ENCODE measurements around the gene OR4E2. TPM values are rescaled to one million over a fixed set of nuclear protein-coding genes. Genes with fewer than 3 reads are reported as not detected.

The OR4E2 gene
- polyA plus RNA-seq, 4 donors = not detected

GRCh38 chr14:21642683-21643082 is 11.0 kb upstream of the OR4E2 start:
- Histone ChIP-seq H3K4me1 (ENCODE audit: control insufficient read depth in 3 of 3, insufficient read depth in 2 of 3, low read depth in 1 of 3, low read length in 2 of 3) (no peaks in the 10 kb centered on the region), H3K27me3 (ENCODE audit: control insufficient read depth in 3 of 3, insufficient read depth in 3 of 3, low read length in 3 of 3) (peaks cover 0 to 2% (median 0%) of the 10 kb centered on the region in 3 donors), H3K36me3 (ENCODE audit: control insufficient read depth in 3 of 3, insufficient read depth in 2 of 3, low read depth in 1 of 3, low read length in 3 of 3) (no peaks in the 10 kb centered on the region), H3K9me3 (ENCODE audit: control insufficient read depth in 2 of 2, insufficient read depth in 1 of 2, low read depth in 1 of 2, low read length in 1 of 2) (no peaks in the 10 kb centered on the region), H3K27ac (ENCODE audit: low read depth in 1 of 3, low read length in 2 of 3) (no peak overlapping the region), H3K4me3 (ENCODE audit: low read depth in 1 of 3, low read length in 3 of 3) (no peak overlapping the region)
- FAIRE-seq (no peak), DNase-seq (no peak)
- WGBS, 3 donors = 47 to 61% (median 50%) methylated on average over 3 of the region's 3 CpGs

- WGBS, 3 donors = 52 to 59% (median 55%) methylated on average over 5 of the region's 5 CpGs
- DNase-seq = no peak
- no peak overlapping the region for H3K4me3 ChIP-seq (ENCODE audit: low read depth in 1 of 3, low read length in 3 of 3)
- no peak overlapping the region for H3K27ac ChIP-seq (ENCODE audit: low read depth in 1 of 3, low read length in 2 of 3)
- no peaks in the 10 kb centered on the region for H3K9me3 ChIP-seq (ENCODE audit: control insufficient read depth in 2 of 2, insufficient read depth in 1 of 2, low read depth in 1 of 2, low read length in 1 of 2)
- H3K36me3 ChIP-seq (ENCODE audit: control insufficient read depth in 3 of 3, insufficient read depth in 2 of 3, low read depth in 1 of 3, low read length in 3 of 3) = no peaks in the 10 kb centered on the region
- no peaks in the 10 kb centered on the region for H3K4me1 ChIP-seq (ENCODE audit: control insufficient read depth in 3 of 3, insufficient read depth in 2 of 3, low read depth in 1 of 3, low read length in 2 of 3)
- peaks cover 0 to 2% (median 0%) of the 10 kb centered on the region in 3 donors for H3K27me3 ChIP-seq (ENCODE audit: control insufficient read depth in 3 of 3, insufficient read depth in 3 of 3, low read length in 3 of 3)
- FAIRE-seq = no peak
Measured at GRCh38 chr14:21643407-21643806, 10.2 kb upstream of the OR4E2 start.

- H3K27me3 ChIP-seq (ENCODE audit: control insufficient read depth in 3 of 3, insufficient read depth in 3 of 3, low read length in 3 of 3) = peaks cover 0 to 2% (median 0%) of the 10 kb centered on the region in 3 donors
Measured at GRCh38 chr14:21647380-21647779, 6.3 kb upstream of the OR4E2 start.

GRCh38 chr14:21652209-21652808 is 1.3 kb upstream of the OR4E2 start:
- Histone ChIP-seq H3K4me1 (ENCODE audit: control insufficient read depth in 3 of 3, insufficient read depth in 2 of 3, low read depth in 1 of 3, low read length in 2 of 3) (no peaks in the 10 kb centered on the region), H3K4me3 (ENCODE audit: low read depth in 1 of 3, low read length in 3 of 3) (no peak overlapping the region), H3K27ac (ENCODE audit: low read depth in 1 of 3, low read length in 2 of 3) (no peak overlapping the region), H3K27me3 (ENCODE audit: control insufficient read depth in 3 of 3, insufficient read depth in 3 of 3, low read length in 3 of 3) (no peaks in the 10 kb centered on the region), H3K36me3 (ENCODE audit: control insufficient read depth in 3 of 3, insufficient read depth in 2 of 3, low read depth in 1 of 3, low read length in 3 of 3) (no peaks in the 10 kb centered on the region), H3K9me3 (ENCODE audit: control insufficient read depth in 2 of 2, insufficient read depth in 1 of 2, low read depth in 1 of 2, low read length in 1 of 2) (no peaks in the 10 kb centered on the region)
- FAIRE-seq = no peak
- WGBS, 3 donors = 19 to 49% (median 35%) methylated on average over 1 of the region's 1 CpG
- DNase-seq = peak in 1 of 2 donors; percentile 3

More at GRCh38 chr14:21647380-21647779, 6.3 kb upstream of the OR4E2 start:
- DNase-seq (no peak), FAIRE-seq (no peak)
- Histone ChIP-seq H3K36me3 (ENCODE audit: control insufficient read depth in 3 of 3, insufficient read depth in 2 of 3, low read depth in 1 of 3, low read length in 3 of 3) (no peaks in the 10 kb centered on the region), H3K9me3 (ENCODE audit: control insufficient read depth in 2 of 2, insufficient read depth in 1 of 2, low read depth in 1 of 2, low read length in 1 of 2) (no peaks in the 10 kb centered on the region), H3K4me1 (ENCODE audit: control insufficient read depth in 3 of 3, insufficient read depth in 2 of 3, low read depth in 1 of 3, low read length in 2 of 3) (no peaks in the 10 kb centered on the region), H3K4me3 (ENCODE audit: low read depth in 1 of 3, low read length in 3 of 3) (no peak overlapping the region), H3K27ac (ENCODE audit: low read depth in 1 of 3, low read length in 2 of 3) (no peak overlapping the region)

- no peak overlapping the region for H3K4me3 ChIP-seq (ENCODE audit: low read depth in 1 of 3, low read length in 3 of 3)
- no peaks in the 10 kb centered on the region for H3K36me3 ChIP-seq (ENCODE audit: control insufficient read depth in 3 of 3, insufficient read depth in 2 of 3, low read depth in 1 of 3, low read length in 3 of 3)
- WGBS, 3 donors = 91 to 94% (median 93%) methylated on average over 5 of the region's 5 CpGs
- no peak overlapping the region for H3K27ac ChIP-seq (ENCODE audit: low read depth in 1 of 3, low read length in 2 of 3)
- H3K4me1 ChIP-seq (ENCODE audit: control insufficient read depth in 3 of 3, insufficient read depth in 2 of 3, low read depth in 1 of 3, low read length in 2 of 3) = no peaks in the 10 kb centered on the region
- FAIRE-seq = no peak
- no peak for DNase-seq
- no peaks in the 10 kb centered on the region for H3K9me3 ChIP-seq (ENCODE audit: control insufficient read depth in 2 of 2, insufficient read depth in 1 of 2, low read depth in 1 of 2, low read length in 1 of 2)
- no peaks in the 10 kb centered on the region for H3K27me3 ChIP-seq (ENCODE audit: control insufficient read depth in 3 of 3, insufficient read depth in 3 of 3, low read length in 3 of 3)
Measured at GRCh38 chr14:21654215-21654614, 580 bp downstream of the OR4E2 start.

GRCh38 chr14:21656980-21657379 is 3.3 kb downstream of the OR4E2 start:
- DNase-seq (no peak), FAIRE-seq (no peak)
- no peaks in the 10 kb centered on the region for H3K4me1 ChIP-seq (ENCODE audit: control insufficient read depth in 3 of 3, insufficient read depth in 2 of 3, low read depth in 1 of 3, low read length in 2 of 3)
- no peaks in the 10 kb centered on the region for H3K9me3 ChIP-seq (ENCODE audit: control insufficient read depth in 2 of 2, insufficient read depth in 1 of 2, low read depth in 1 of 2, low read length in 1 of 2)
- no peak overlapping the region for H3K27ac ChIP-seq (ENCODE audit: low read depth in 1 of 3, low read length in 2 of 3)
- no peaks in the 10 kb centered on the region for H3K27me3 ChIP-seq (ENCODE audit: control insufficient read depth in 3 of 3, insufficient read depth in 3 of 3, low read length in 3 of 3)
- no peaks in the 10 kb centered on the region for H3K36me3 ChIP-seq (ENCODE audit: control insufficient read depth in 3 of 3, insufficient read depth in 2 of 3, low read depth in 1 of 3, low read length in 3 of 3)
- no peak overlapping the region for H3K4me3 ChIP-seq (ENCODE audit: low read depth in 1 of 3, low read length in 3 of 3)
- WGBS, 3 donors = 35 to 71% (median 38%) methylated on average over 1 of the region's 1 CpG

- no peak overlapping the region for H3K4me3 ChIP-seq (ENCODE audit: low read depth in 1 of 3, low read length in 3 of 3)
- no peaks in the 10 kb centered on the region for H3K4me1 ChIP-seq (ENCODE audit: control insufficient read depth in 3 of 3, insufficient read depth in 2 of 3, low read depth in 1 of 3, low read length in 2 of 3)
- WGBS, 3 donors = 57 to 70% (median 68%) methylated on average over 3 of the region's 3 CpGs
- FAIRE-seq (no peak), DNase-seq (no peak)
- no peaks in the 10 kb centered on the region for H3K9me3 ChIP-seq (ENCODE audit: control insufficient read depth in 2 of 2, insufficient read depth in 1 of 2, low read depth in 1 of 2, low read length in 1 of 2)
- H3K27me3 ChIP-seq (ENCODE audit: control insufficient read depth in 3 of 3, insufficient read depth in 3 of 3, low read length in 3 of 3) = no peaks in the 10 kb centered on the region
- no peak overlapping the region for H3K27ac ChIP-seq (ENCODE audit: low read depth in 1 of 3, low read length in 2 of 3)
- H3K36me3 ChIP-seq (ENCODE audit: control insufficient read depth in 3 of 3, insufficient read depth in 2 of 3, low read depth in 1 of 3, low read length in 3 of 3) = no peaks in the 10 kb centered on the region
Measured at GRCh38 chr14:21668377-21668776, 14.7 kb downstream of the OR4E2 start.

GRCh38 chr14:21669284-21669683 is 15.6 kb downstream of the OR4E2 start:
- Histone ChIP-seq H3K4me1 (ENCODE audit: control insufficient read depth in 3 of 3, insufficient read depth in 2 of 3, low read depth in 1 of 3, low read length in 2 of 3) (no peaks in the 10 kb centered on the region), H3K36me3 (ENCODE audit: control insufficient read depth in 3 of 3, insufficient read depth in 2 of 3, low read depth in 1 of 3, low read length in 3 of 3) (no peaks in the 10 kb centered on the region), H3K27me3 (ENCODE audit: control insufficient read depth in 3 of 3, insufficient read depth in 3 of 3, low read length in 3 of 3) (no peaks in the 10 kb centered on the region), H3K27ac (ENCODE audit: low read depth in 1 of 3, low read length in 2 of 3) (no peak overlapping the region), H3K9me3 (ENCODE audit: control insufficient read depth in 2 of 2, insufficient read depth in 1 of 2, low read depth in 1 of 2, low read length in 1 of 2) (no peaks in the 10 kb centered on the region), H3K4me3 (ENCODE audit: low read depth in 1 of 3, low read length in 3 of 3) (no peak overlapping the region)
- no peak for FAIRE-seq
- DNase-seq = no peak

- FAIRE-seq (no peak), DNase-seq (no peak)
- Histone ChIP-seq H3K4me3 (ENCODE audit: low read depth in 1 of 3, low read length in 3 of 3) (no peak overlapping the region), H3K9me3 (ENCODE audit: control insufficient read depth in 2 of 2, insufficient read depth in 1 of 2, low read depth in 1 of 2, low read length in 1 of 2) (peaks cover 0 to 2% of the 10 kb centered on the region in 2 donors), H3K4me1 (ENCODE audit: control insufficient read depth in 3 of 3, insufficient read depth in 2 of 3, low read depth in 1 of 3, low read length in 2 of 3) (no peaks in the 10 kb centered on the region), H3K36me3 (ENCODE audit: control insufficient read depth in 3 of 3, insufficient read depth in 2 of 3, low read depth in 1 of 3, low read length in 3 of 3) (no peaks in the 10 kb centered on the region), H3K27ac (ENCODE audit: low read depth in 1 of 3, low read length in 2 of 3) (no peak overlapping the region), H3K27me3 (ENCODE audit: control insufficient read depth in 3 of 3, insufficient read depth in 3 of 3, low read length in 3 of 3) (no peaks in the 10 kb centered on the region)
- 42 to 49% (median 44%) methylated on average over 2 of the region's 2 CpGs for WGBS, 3 donors
Measured at GRCh38 chr14:21671371-21671770, 17.7 kb downstream of the OR4E2 start.
